K562 (cell line): ENCODE results near the gene MRPS24. TPM values are rescaled to one million over a fixed set of nuclear protein-coding genes. Genes with fewer than 3 reads are reported as not detected.

ENCODE experiments used
- ARID4B ChIP-seq: sonication (generic); formaldehyde crosslinking; IDR thresholded peaks from 2 replicates; pipeline ENCODE4 v1.8.0; 2022; ENCODE audit warnings: mild to moderate bottlenecking, missing genetic modification reagents
- BRF1 ChIP-seq: IDR thresholded peaks from 3 replicates; pipeline ENCODE4 v1.6.1; 2011; ENCODE audit warnings: borderline replicate concordance, mild to moderate bottlenecking; ENCODE audit not compliant: insufficient read length; ENCODE audit errors: extremely low read depth
- CBFA2T3 ChIP-seq: fragments of 450-650 bp; IDR thresholded peaks from 2 replicates; pipeline ENCODE4 v1.6.1; 2017
- IRF2 ChIP-seq: sonication (generic); formaldehyde crosslinking; IDR thresholded peaks from 2 replicates; pipeline ENCODE4 v1.8.1; 2022; ENCODE audit warnings: mild to moderate bottlenecking, missing genetic modification reagents
- KDM2B ChIP-seq: fragments of 250-450 bp; sonication (Bioruptor Pico); IDR thresholded peaks from 2 replicates; pipeline ENCODE4 v1.8.0; 2021; ENCODE audit warnings: mild to moderate bottlenecking, moderate library complexity
- NR2C2 ChIP-seq, 2 experiments: fragments of 200-800 bp in 1 of 2; sonication (Bioruptor generic) in 1 of 2; sonication (generic) in 1 of 2; formaldehyde crosslinking in 1 of 2; IDR thresholded peaks; 2 replicates each; pipeline versions ENCODE4 v1.6.1 to v1.8.0; 2016 to 2022; ENCODE audit warnings: mild to moderate bottlenecking in 1 of 2, missing compliant biosample characterization in 1 of 2, missing genetic modification characterization in 1 of 2, missing genetic modification reagents in 1 of 2
- PML ChIP-seq: IDR thresholded peaks from 2 replicates; pipeline ENCODE4 v1.6.1; 2012; ENCODE audit warnings: low read length, inconsistent platforms
- POLR2A ChIP-seq: fragments of 450-650 bp; conservative IDR thresholded peaks from 2 replicates; pipeline ENCODE4 v1.6.1; 2016
- PYGO2 ChIP-seq: fragments of 450-650 bp; IDR thresholded peaks from 2 replicates; pipeline ENCODE4 v1.6.1; 2016; ENCODE audit warnings: mild to moderate bottlenecking, missing genetic modification characterization, moderate library complexity, missing compliant biosample characterization
- RFX7 ChIP-seq: fragments of 250-450 bp; sonication (Bioruptor Pico); IDR thresholded peaks from 2 replicates; pipeline ENCODE4 v1.5.1; 2021; ENCODE audit warnings: mild to moderate bottlenecking
- SAFB2 ChIP-seq: fragments of 200-400 bp; formaldehyde crosslinking; IDR thresholded peaks from 2 replicates; pipeline ENCODE4 v1.6.1; 2018; ENCODE audit warnings: borderline replicate concordance, low read length, low read depth, moderate library complexity; ENCODE audit not compliant: severe bottlenecking
- SIN3B ChIP-seq: fragments of 450-650 bp; IDR thresholded peaks from 2 replicates; pipeline ENCODE4 v1.6.1; 2017; ENCODE audit warnings: low read depth, mild to moderate bottlenecking, moderate library complexity
- ZBTB1 ChIP-seq: sonication (generic); formaldehyde crosslinking; IDR thresholded peaks from 2 replicates; pipeline ENCODE4 v1.8.1; 2023; ENCODE audit warnings: missing genetic modification reagents, low read depth, mild to moderate bottlenecking, borderline replicate concordance
- ZBTB49 ChIP-seq: sonication (generic); formaldehyde crosslinking; IDR thresholded peaks from 2 replicates; pipeline ENCODE4 v1.8.0; 2022; ENCODE audit warnings: missing genetic modification reagents, mild to moderate bottlenecking, borderline replicate concordance
- ZNF143 ChIP-seq: sonication (generic); formaldehyde crosslinking; IDR thresholded peaks from 2 replicates; pipeline ENCODE4 v1.9.0; 2022; ENCODE audit warnings: mild to moderate bottlenecking, missing genetic modification reagents
- polyA plus RNA-seq, 8 experiments: library from polyadenylated mRNA; depleted of rRNA in 4 of 8; stranded (reverse) in 5 of 8; unstranded in 3 of 8; fragments of >200 nt; fragmentation: Nextera tagmentation in 2 of 8; fragmentation: Illumina TruSeq in 1 of 8; extraction: Ambion mirVana in 2 of 8; extraction: Trizol in 1 of 8; gene quantifications; 2 replicates each; pipeline versions ENCODE4 v1.2.1 to v1.2.3, GENCODE V29; 2011 to 2014; ENCODE audit warnings: inconsistent platforms in 1 of 8, missing spikeins in 1 of 8
- total RNA-seq, 7 experiments: library from RNA; depleted of rRNA in 6 of 7; stranded (reverse); fragments of >200 nt in 6 of 7; fragmentation: Illumina TruSeq in 2 of 7; extraction: Trizol in 2 of 7; gene quantifications; 2 replicates each; pipeline versions ENCODE4 v1.2.1 to v1.2.3, GENCODE V29; 2011 to 2021; ENCODE audit warnings: low replicate concordance in 1 of 7
- TF ChIP-seq, protein P1 (sequence below), 3 experiments: IDR thresholded peaks in 2 of 3; conservative IDR thresholded peaks in 1 of 3; 2 replicates each; pipeline ENCODE4 v1.5.1; 2011 to 2012; ENCODE audit warnings: low read length in 3 of 3, mild to moderate bottlenecking in 3 of 3, control low read depth in 2 of 3, improper control_type of control experiment in 1 of 3, inconsistent platforms in 1 of 3, low read depth in 1 of 3, mixed read lengths in 1 of 3, moderate library complexity in 1 of 3; ENCODE audit not compliant: insufficient read depth in 2 of 3
- TF ChIP-seq, protein P2 (sequence below): IDR thresholded peaks from 2 replicates; pipeline ENCODE4 v1.6.1; 2016; ENCODE audit warnings: missing genetic modification characterization, missing compliant biosample characterization

Gene MRPS24
- total and polyA plus RNA-seq, 9 of the 15 experiments (the other 6 are each of a cell fraction or from before 2014, with no cell fraction given) = 51.4 to 214 (median 169) TPM

DNA sequence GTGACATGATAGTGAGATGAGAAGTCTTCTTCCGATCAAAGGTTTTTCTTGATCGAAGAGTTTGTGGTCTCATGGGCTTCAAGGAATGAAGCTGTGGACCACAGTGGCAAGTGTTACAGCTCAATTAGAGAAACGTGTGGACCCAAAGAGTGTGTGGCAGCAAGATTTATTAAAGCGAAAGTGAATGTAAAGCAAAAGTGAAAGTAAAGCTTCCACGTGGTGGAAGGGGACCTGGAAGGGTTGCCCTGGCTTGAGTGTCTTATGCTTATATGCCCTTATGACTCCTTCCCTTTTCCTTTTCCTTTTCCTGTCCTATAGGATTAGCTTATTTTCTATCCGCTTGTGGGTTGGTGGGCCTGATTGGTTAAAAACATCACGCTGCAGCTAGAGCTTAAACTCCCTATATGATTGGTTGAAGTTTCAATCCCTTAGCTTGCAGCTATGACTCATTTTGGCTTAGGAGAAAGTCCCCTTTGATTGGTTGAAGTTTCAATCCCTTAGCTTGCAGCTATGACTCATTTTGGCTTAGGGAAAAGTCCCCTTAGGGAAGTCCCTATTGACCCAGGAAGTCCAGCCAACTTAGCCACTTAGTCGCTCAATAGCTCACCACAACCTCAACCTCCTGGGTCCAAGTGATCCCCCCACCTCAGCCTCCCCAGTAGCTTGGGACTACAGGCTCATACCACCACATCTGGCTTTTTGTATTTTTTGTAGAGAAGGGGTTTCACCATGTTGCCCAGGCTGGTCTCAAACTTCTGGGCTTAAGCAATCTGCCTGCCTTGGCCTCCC lies 34.7 kb downstream of the MRPS24 start (continued):
- TF ChIP-seq, protein P1, sequence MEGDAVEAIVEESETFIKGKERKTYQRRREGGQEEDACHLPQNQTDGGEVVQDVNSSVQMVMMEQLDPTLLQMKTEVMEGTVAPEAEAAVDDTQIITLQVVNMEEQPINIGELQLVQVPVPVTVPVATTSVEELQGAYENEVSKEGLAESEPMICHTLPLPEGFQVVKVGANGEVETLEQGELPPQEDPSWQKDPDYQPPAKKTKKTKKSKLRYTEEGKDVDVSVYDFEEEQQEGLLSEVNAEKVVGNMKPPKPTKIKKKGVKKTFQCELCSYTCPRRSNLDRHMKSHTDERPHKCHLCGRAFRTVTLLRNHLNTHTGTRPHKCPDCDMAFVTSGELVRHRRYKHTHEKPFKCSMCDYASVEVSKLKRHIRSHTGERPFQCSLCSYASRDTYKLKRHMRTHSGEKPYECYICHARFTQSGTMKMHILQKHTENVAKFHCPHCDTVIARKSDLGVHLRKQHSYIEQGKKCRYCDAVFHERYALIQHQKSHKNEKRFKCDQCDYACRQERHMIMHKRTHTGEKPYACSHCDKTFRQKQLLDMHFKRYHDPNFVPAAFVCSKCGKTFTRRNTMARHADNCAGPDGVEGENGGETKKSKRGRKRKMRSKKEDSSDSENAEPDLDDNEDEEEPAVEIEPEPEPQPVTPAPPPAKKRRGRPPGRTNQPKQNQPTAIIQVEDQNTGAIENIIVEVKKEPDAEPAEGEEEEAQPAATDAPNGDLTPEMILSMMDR (IDR thresholded peaks at IDR 0.05 in 2 of 3, conservative IDR thresholded peaks at IDR 0.05 in 1 of 3; ENCODE audit: insufficient read depth in 2 of 3, low read depth in 1 of 3, low read length in 3 of 3) = no peak
- TF ChIP-seq, protein P2, sequence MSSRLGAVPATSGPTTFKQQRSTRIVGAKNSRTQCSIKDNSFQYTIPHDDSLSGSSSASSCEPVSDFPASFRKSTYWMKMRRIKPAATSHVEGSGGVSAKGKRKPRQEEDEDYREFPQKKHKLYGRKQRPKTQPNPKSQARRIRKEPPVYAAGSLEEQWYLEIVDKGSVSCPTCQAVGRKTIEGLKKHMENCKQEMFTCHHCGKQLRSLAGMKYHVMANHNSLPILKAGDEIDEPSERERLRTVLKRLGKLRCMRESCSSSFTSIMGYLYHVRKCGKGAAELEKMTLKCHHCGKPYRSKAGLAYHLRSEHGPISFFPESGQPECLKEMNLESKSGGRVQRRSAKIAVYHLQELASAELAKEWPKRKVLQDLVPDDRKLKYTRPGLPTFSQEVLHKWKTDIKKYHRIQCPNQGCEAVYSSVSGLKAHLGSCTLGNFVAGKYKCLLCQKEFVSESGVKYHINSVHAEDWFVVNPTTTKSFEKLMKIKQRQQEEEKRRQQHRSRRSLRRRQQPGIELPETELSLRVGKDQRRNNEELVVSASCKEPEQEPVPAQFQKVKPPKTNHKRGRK (tag) = no peak
- TF ChIP-seq NR2C2 (CRISPR knock-in tag; IDR thresholded peaks at IDR 0.05) (no peak), NR2C2 (tag; IDR thresholded peaks at IDR 0.05) (no peak), SAFB2 (no peak), ZBTB1 (CRISPR knock-in tag) (no peak), ZNF143 (CRISPR knock-in tag) (no peak), POLR2A (no peak), ZBTB49 (no peak), KDM2B (CRISPR knock-in tag) (no peak), RFX7 (CRISPR knock-in tag) (no peak), PML (no peak), IRF2 (peak; percentile 98), CBFA2T3 (no peak), SIN3B (no peak), PYGO2 (no peak), ARID4B (CRISPR knock-in tag) (peak; percentile 52; the same call in 1 of the 2 replicates), BRF1 (no peak)
